ENCODE results near the gene BTBD3.

The BTBD3 gene

GRCh38 chr20:11972478-11972877 lies 54.8 kb downstream of the BTBD3 start:
- no peak for DNase-seq
